HG02852 (cell line): ENCODE results near the gene C1R.
"Not testable (repeated sequence)": the region's sequence is repeated elsewhere in the genome, so short reads cannot be mapped to it uniquely, and the experiment has no call there.

Source experiments
- ATAC-seq: cut with Tn5 transposase; IDR thresholded peaks from one replicate; pipeline ENCODE4 v1.9.1; 2021; ENCODE audit warnings: mild to moderate bottlenecking, moderate library complexity; ENCODE audit not compliant: unreplicated experiment

The C1R gene

GRCh38 chr12:7069386-7069785 is 22.9 kb downstream of the C1R start:
- ATAC-seq: no peak

GRCh38 chr12:7068994-7069346 is 23.3 kb downstream of the C1R start:
- no peak for ATAC-seq

- no peak for ATAC-seq
Observed at GRCh38 chr12:7068240-7068993, 23.8 kb downstream of the C1R start.

- ATAC-seq: no peak
Observed at GRCh38 chr12:7067096-7067495, 25.1 kb downstream of the C1R start.

GRCh38 chr12:7066596-7066995 is 25.6 kb downstream of the C1R start:
- no peak for ATAC-seq

GRCh38 chr12:7065073-7065623 is 27.1 kb downstream of the C1R start:
- ATAC-seq: no peak

GRCh38 chr12:7064516-7064915 is 27.7 kb downstream of the C1R start:
- ATAC-seq: no peak

GRCh38 chr12:7061596-7061995 is 30.6 kb downstream of the C1R start:
- ATAC-seq: no peak

GRCh38 chr12:7061138-7061537 is 31.1 kb downstream of the C1R start:
- ATAC-seq: no peak

GRCh38 chr12:7060353-7060954 is 31.8 kb downstream of the C1R start, which contains the start of gene C1S:
C1S (plus strand) TSS chr12:7060718; CDS start chr12:7061913, 1,195 bp downstream.
- no peak for ATAC-seq

- no peak for ATAC-seq
Observed at GRCh38 chr12:7059780-7060179, 32.5 kb downstream of the C1R start.

- no peak for ATAC-seq
Observed at GRCh38 chr12:7058850-7059395, 33.3 kb downstream of the C1R start.

GRCh38 chr12:7058163-7058845 is 33.9 kb downstream of the C1R start:
- no peak for ATAC-seq

- ATAC-seq: not testable (repeated sequence)
Observed at GRCh38 chr12:7055736-7056135, 36.5 kb downstream of the C1R start.

GRCh38 chr12:7054925-7055324 is 37.3 kb downstream of the C1R start:
- no peak for ATAC-seq

- not testable (repeated sequence) for ATAC-seq
Observed at GRCh38 chr12:7049973-7050372, 42.3 kb downstream of the C1R start.

GRCh38 chr12:7049445-7049951 is 42.7 kb downstream of the C1R start:
- not testable (repeated sequence) for ATAC-seq

GRCh38 chr12:7047306-7047705 is 44.9 kb downstream of the C1R start:
- no peak for ATAC-seq

- no peak for ATAC-seq
Observed at GRCh38 chr12:7046383-7047105, 45.7 kb downstream of the C1R start.

- ATAC-seq: no peak
Observed at GRCh38 chr12:7045913-7046312, 46.3 kb downstream of the C1R start.

GRCh38 chr12:7042842-7043241 is 49.4 kb downstream of the C1R start:
- ATAC-seq: no peak
